Heart right ventricle (tissue), 16 donors: ENCODE measurements around the gene KIDINS220. TPM values are rescaled to one million over a fixed set of nuclear protein-coding genes. Genes with fewer than 3 reads are reported as not detected.
A peak's percentile ranks its signal among the peaks of the same experiment; 100 is the strongest.

ENCODE experiments used
- ATAC-seq, 8 donors: fragments of 200-7000 bp; cut with Tn5 transposase; one replicate each; pipeline ENCODE4 v1.9.1; 2020; ENCODE audit warnings: mild to moderate bottlenecking in 8 of 8, moderate library complexity in 8 of 8, moderate number of reproducible peaks in 1 of 8
- DNase-seq, 2 donors: peaks; one replicate each; pipeline ENCODE4 v3.0.0-alpha.2; 2020
- H3K27ac ChIP-seq, 10 donors: fragments of 200-600 bp; sonication (generic) in 2 of 10; one replicate each; pipeline versions ENCODE4 v1.5.0 to v1.8.0; 2020 to 2022; ENCODE audit warnings: mild to moderate bottlenecking in 3 of 10
- H3K27me3 ChIP-seq, 7 donors: fragments of 200-600 bp; one replicate each; pipeline ENCODE4 v1.8.0; 2021 to 2022; ENCODE audit warnings: mild to moderate bottlenecking in 2 of 7
- H3K36me3 ChIP-seq, 9 donors: fragments of 200-600 bp; sonication (generic) in 1 of 9; one replicate each; pipeline versions ENCODE4 v1.5.0 to v1.8.0; 2020 to 2022; ENCODE audit warnings: mild to moderate bottlenecking in 2 of 9
- H3K4me1 ChIP-seq, 9 donors: fragments of 200-600 bp; sonication (generic) in 1 of 9; one replicate each; pipeline versions ENCODE4 v1.5.0 to v1.8.0; 2020 to 2022; ENCODE audit warnings: mild to moderate bottlenecking in 4 of 9
- H3K4me3 ChIP-seq, 10 donors: fragments of 200-600 bp; sonication (generic) in 2 of 10; one replicate each; pipeline versions ENCODE4 v1.5.0 to v1.8.0; 2020 to 2022; ENCODE audit warnings: mild to moderate bottlenecking in 7 of 10, moderate library complexity in 2 of 10
- H3K9me3 ChIP-seq, 11 donors: fragments of 200-600 bp in 10 of 11; sonication (generic) in 2 of 11; one replicate each; pipeline versions ENCODE4 v1.5.0 to v1.8.0; 2013 to 2022; ENCODE audit warnings: mild to moderate bottlenecking in 2 of 11, control low read depth in 1 of 11, moderate library complexity in 1 of 11
- WGBS, 2 donors: extraction: QIAGEN DNeasy Blood & Tissue Kit; methylation state at CpG; one replicate each; pipeline ENCODE4 v1.1.7; 2013; ENCODE audit warnings: inconsistent platforms in 1 of 2; 5-methylcytosine and 5-hydroxymethylcytosine counted together
- intact Hi-C, 10 donors: fragments of 100-400 bp; cut with DNase I; formaldehyde crosslinking; loops; one replicate each; pipeline versions ENCODE4 v1.11.1 to v1.14.2; 2022
- polyA plus RNA-seq, 2 donors: library from polyadenylated mRNA; stranded (reverse); fragments of 200-250 nt; gene quantifications; one replicate each; pipeline ENCODE4 v1.2.3, GENCODE V29; 2013
- total RNA-seq, 10 donors: library from RNA; stranded (reverse); fragmentation: NEBNext Ultra II Directional in 3 of 10; extraction: Animal tissue kit (Norgen Biotek cat#: 25700) in 3 of 10; gene quantifications; one replicate each; pipeline versions ENCODE4 v1.2.1 to v1.2.4, GENCODE V29; 2021 to 2023
- TF ChIP-seq, protein P1 (sequence below), 9 donors: fragments of 200-600 bp; sonication (generic) in 2 of 9; IDR thresholded peaks; one replicate each; pipeline versions ENCODE4 v1.5.0 to v1.8.0; 2021 to 2022; ENCODE audit warnings: antibody characterized with exemption in 9 of 9, mild to moderate bottlenecking in 5 of 9, moderate library complexity in 1 of 9
- donor health status: Arrhythmogenic right ventricular cardiomyopathy.
- donor health status: ischemic (EF 13 %, LVEDD 7.1; RV severe dilation, severe dysfunction).
- donor health status: healthy with polysubstance abuse.
- donor health status: DM: no; HTN: yes; CAD: no.
- donor health status: DM: no; HTN: no; CAD: no.
- donor health status: ischemic (EF 25% LVEDD 6.9; RV normal size, moderate dysfunction).
- donor health status: ischemic (EF 25% LVEDD 5.7; RV mildly dilated, moderate dysfunction).
- donor health status: healthy.
- donor health status: DM: yes; HTN: yes; CAD: no.
- donor health status: Ischemic cardiomyopathy.
- donor health status: ischemic (EF 35%, LVEDD 5.7; RV mildly dilated, moderate dysfunction).
- donor health status: nonischemic (EF 11% LVEDD 7.7; RV severe dilation, severe dysfunction).
- donor health status: DM: yes; HTN: yes; CAD: no.
- donor health status: PGD.
- donor health status: ischemic (EF 29% LVEDD 5.4; RV normal size, mild dysfunction).
- donor health status: nonischemic (EF 23%, LVEDD 6.1; RV moderate dilation, normal function).

Gene KIDINS220
- total and polyA plus RNA-seq, 12 donors: 20.0 to 116 (median 72.8) TPM

DNA sequence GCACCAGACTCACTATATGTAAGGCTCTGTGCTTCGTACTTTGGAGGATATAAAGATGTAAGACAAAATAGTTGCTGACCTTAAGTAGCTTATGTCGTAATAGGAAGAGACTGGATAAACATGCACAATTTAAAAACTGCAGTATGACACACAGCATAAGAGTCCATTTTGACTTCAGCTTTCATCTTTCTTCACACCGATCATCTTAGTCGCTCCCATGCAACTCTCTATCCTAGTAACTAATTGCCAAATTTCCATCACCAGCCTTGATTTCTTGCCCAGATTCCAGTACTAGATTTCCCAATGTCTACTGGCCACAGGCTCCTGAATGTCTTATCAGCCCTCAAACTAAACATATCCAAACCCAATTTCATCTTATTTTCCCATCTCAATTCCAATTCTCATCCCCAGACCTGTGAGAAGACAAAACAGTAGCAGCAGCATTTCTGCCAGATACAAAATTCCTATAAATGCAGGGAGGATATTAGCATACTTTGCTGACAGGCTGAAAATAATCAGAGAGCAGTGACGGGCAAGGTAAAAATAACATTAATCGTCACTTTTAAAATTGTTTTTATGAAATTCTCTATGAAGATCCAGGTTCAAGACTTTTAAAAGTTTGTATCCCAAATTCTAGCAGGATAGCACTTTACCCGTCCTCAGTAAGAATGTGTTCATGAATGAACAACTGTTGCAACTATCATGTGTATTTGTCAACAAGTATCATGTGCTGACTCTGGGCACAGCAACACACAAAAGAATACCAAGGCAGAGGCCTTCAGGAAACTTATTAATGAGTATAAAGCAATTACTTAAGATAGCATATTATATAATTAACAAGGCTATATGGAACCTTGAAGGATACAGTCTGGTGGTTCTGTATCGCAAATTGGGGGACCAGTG, 42.2 kb downstream of the KIDINS220 start:
- TF ChIP-seq, protein P1, sequence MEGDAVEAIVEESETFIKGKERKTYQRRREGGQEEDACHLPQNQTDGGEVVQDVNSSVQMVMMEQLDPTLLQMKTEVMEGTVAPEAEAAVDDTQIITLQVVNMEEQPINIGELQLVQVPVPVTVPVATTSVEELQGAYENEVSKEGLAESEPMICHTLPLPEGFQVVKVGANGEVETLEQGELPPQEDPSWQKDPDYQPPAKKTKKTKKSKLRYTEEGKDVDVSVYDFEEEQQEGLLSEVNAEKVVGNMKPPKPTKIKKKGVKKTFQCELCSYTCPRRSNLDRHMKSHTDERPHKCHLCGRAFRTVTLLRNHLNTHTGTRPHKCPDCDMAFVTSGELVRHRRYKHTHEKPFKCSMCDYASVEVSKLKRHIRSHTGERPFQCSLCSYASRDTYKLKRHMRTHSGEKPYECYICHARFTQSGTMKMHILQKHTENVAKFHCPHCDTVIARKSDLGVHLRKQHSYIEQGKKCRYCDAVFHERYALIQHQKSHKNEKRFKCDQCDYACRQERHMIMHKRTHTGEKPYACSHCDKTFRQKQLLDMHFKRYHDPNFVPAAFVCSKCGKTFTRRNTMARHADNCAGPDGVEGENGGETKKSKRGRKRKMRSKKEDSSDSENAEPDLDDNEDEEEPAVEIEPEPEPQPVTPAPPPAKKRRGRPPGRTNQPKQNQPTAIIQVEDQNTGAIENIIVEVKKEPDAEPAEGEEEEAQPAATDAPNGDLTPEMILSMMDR (IDR thresholded peaks at IDR 0.05): no peak
- intact Hi-C loops: no loop called here
- no peaks in the 10 kb centered on the region for H3K27me3 ChIP-seq
- ATAC-seq (peak in 4 of 8 donors; percentile 32 to 50 (median 38)), DNase-seq (no peak)
- WGBS, 2 donors: 63 to 77% methylated on average over 8 of the region's 8 CpGs
- no peak overlapping the region for H3K4me3 ChIP-seq
- peak overlapping the region in 6 of 10 donors; percentile 8 to 65 (median 45) for H3K27ac ChIP-seq
- peaks cover 0 to 36% (median 13%) of the 10 kb centered on the region in 9 donors for H3K4me1 ChIP-seq
- H3K36me3 ChIP-seq: peaks cover 0 to 100% (median 40%) of the 10 kb centered on the region in 9 donors
- H3K9me3 ChIP-seq: no peaks in the 10 kb centered on the region

- TF ChIP-seq, protein P1 (IDR thresholded peaks at IDR 0.05): no peak
- DNase-seq: no peak
- Histone ChIP-seq H3K9me3 (no peaks in the 10 kb centered on the region), H3K27ac (no peak overlapping the region), H3K27me3 (no peaks in the 10 kb centered on the region), H3K4me3 (no peak overlapping the region), H3K4me1 (peaks cover 0 to 13% (median 6%) of the 10 kb centered on the region in 9 donors), H3K36me3 (peaks cover 0 to 100% (median 63%) of the 10 kb centered on the region in 9 donors)
- 80 to 82% methylated on average over 2 of the region's 2 CpGs for WGBS, 2 donors
- ATAC-seq: no peak
- intact Hi-C loops: no loop called here
These were observed 46.7 kb downstream of the KIDINS220 start for GRCh38 chr2:8790739-8791162.

GRCh38 chr2:8786463-8786862, 51.0 kb downstream of the KIDINS220 start:
- no peak for ATAC-seq
- Histone ChIP-seq H3K9me3 (no peaks in the 10 kb centered on the region), H3K36me3 (peaks cover 0 to 100% (median 65%) of the 10 kb centered on the region in 9 donors), H3K27me3 (no peaks in the 10 kb centered on the region), H3K4me1 (peaks cover 0 to 15% (median 0%) of the 10 kb centered on the region in 9 donors), H3K4me3 (no peak overlapping the region), H3K27ac (no peak overlapping the region)
- intact Hi-C loops: no loop called here
- TF ChIP-seq, protein P1 (IDR thresholded peaks at IDR 0.05): no peak
- DNase-seq: no peak
- 76 to 89% methylated on average over 5 of the region's 5 CpGs for WGBS, 2 donors

DNA sequence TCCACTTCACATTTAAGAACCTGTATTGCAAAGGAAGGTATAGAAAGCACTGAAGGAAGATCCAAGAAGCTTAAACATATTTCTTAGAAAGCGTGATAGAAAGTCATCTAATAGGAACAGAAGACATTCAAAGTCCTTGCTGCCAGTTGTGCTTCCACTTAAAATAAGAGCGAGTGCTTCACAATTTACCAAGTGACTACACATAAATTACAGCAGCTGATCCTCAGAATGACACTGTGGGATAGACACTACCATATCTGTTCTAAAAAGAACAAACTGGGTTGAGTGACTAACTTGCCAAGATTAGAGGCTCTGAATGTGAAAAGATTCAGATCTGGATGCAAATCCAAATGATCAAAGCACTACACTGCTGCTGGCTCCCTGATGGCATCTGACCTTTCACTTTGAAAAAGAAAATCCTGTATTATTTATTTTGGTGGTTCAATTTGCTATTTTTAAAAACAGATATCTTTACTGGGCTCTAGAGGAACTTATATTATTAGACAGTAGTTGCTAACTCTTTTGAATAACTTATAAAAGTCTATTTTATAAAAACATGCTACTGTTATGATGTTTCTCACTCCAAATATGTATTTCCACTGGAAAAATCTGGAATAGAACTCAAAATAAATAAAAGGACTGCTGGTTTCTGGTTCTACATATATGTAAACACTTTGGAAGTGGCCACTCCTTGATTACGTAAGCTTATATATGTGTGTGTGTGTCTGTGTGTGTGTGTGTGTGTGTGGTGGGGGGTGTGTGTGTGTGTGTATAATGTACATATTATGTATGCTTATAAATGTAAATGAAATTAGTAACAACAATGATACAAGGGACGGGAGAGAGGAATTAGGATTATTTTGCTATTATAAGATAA, 57.4 kb downstream of the KIDINS220 start:
- peak overlapping the region in 2 of 10 donors; percentile 4 to 8 for H3K27ac ChIP-seq
- H3K4me1 ChIP-seq: peaks cover 0 to 26% (median 3%) of the 10 kb centered on the region in 9 donors
- TF ChIP-seq, protein P1 (IDR thresholded peaks at IDR 0.05): no peak
- H3K27me3 ChIP-seq: no peaks in the 10 kb centered on the region
- DNase-seq (no peak), ATAC-seq (peak in 2 of 8 donors; percentile 24 to 35)
- no peaks in the 10 kb centered on the region for H3K9me3 ChIP-seq
- 84 to 86% methylated on average over 4 of the region's 4 CpGs for WGBS, 2 donors
- no peak overlapping the region for H3K4me3 ChIP-seq
- intact Hi-C loops: no loop called here
- peaks cover 0 to 94% (median 57%) of the 10 kb centered on the region in 9 donors for H3K36me3 ChIP-seq
